ENCODE measurements around the gene SMIM22.

Gene SMIM22

GRCh38 chr16:4788910-4789309 is 6.3 kb upstream of the SMIM22 start:
- TF ChIP-seq CTCF (IDR thresholded peaks at IDR 0.05; ENCODE audit: low read depth, low read length) = no peak
- DNase-seq (ENCODE audit: extremely low read depth, low read depth) = no peak

- DNase-seq (ENCODE audit: extremely low read depth, low read depth) = no peak
Observed at GRCh38 chr16:4790261-4790660, 4.9 kb upstream of the SMIM22 start.

GRCh38 chr16:4790871-4791270 is 4.3 kb upstream of the SMIM22 start:
- TF ChIP-seq CTCF (IDR thresholded peaks at IDR 0.05; ENCODE audit: low read depth, low read length) = no peak
- no peak for DNase-seq (ENCODE audit: extremely low read depth, low read depth)

More at GRCh38 chr16:4790261-4790660, 4.9 kb upstream of the SMIM22 start:
- TF ChIP-seq CTCF (IDR thresholded peaks at IDR 0.05; ENCODE audit: low read depth, low read length) = no peak

- no peak for DNase-seq (ENCODE audit: extremely low read depth, low read depth)
- no peak for TF ChIP-seq CTCF (IDR thresholded peaks at IDR 0.05; ENCODE audit: low read depth, low read length)
Observed at GRCh38 chr16:4792951-4793513, 2.1 kb upstream of the SMIM22 start.

- no peak for TF ChIP-seq CTCF (IDR thresholded peaks at IDR 0.05; ENCODE audit: low read depth, low read length)
- DNase-seq (ENCODE audit: extremely low read depth, low read depth) = no peak
Observed at GRCh38 chr16:4795828-4796572, 831 bp downstream of the SMIM22 start.

GRCh38 chr16:4796982-4797804 is 2.0 kb downstream of the SMIM22 start:
- DNase-seq (ENCODE audit: extremely low read depth, low read depth) = no peak
- TF ChIP-seq CTCF (IDR thresholded peaks at IDR 0.05; ENCODE audit: low read depth, low read length) = no peak

GRCh38 chr16:4797805-4798252 is 2.7 kb downstream of the SMIM22 start:
- no peak for TF ChIP-seq CTCF (IDR thresholded peaks at IDR 0.05; ENCODE audit: low read depth, low read length)
- no peak for DNase-seq (ENCODE audit: extremely low read depth, low read depth)

Measured in AG09319 (cell line).